Gastroesophageal sphincter (tissue), 3 donors: ENCODE data around the gene FOXN1.

ENCODE experiments used
- CTCF ChIP-seq, 4 experiments: fragments of 200-600 bp in 2 of 4; fragments of 450-650 bp in 2 of 4; sonication (generic) in 1 of 4; IDR thresholded peaks; one replicate each; pipeline ENCODE4 v1.5.1; 2017 to 2019; ENCODE audit warnings: antibody characterized with exemption in 4 of 4, mild to moderate bottlenecking in 2 of 4, moderate library complexity in 2 of 4
- POLR2A ChIP-seq, 2 donors: fragments of 450-650 bp; IDR thresholded peaks; one replicate each; pipeline ENCODE4 v1.6.1; 2017; ENCODE audit warnings: antibody characterized with exemption in 2 of 2, mild to moderate bottlenecking in 2 of 2, moderate library complexity in 1 of 2
- POLR2AphosphoS5 ChIP-seq: sonication (generic); formaldehyde crosslinking; IDR thresholded peaks from one replicate; pipeline ENCODE4 v1.6.1; 2017; ENCODE audit warnings: antibody characterized with exemption

- TF ChIP-seq CTCF (IDR thresholded peaks at IDR 0.05) (no peak), POLR2A (IDR thresholded peaks at IDR 0.05) (no peak), POLR2AphosphoS5 (no peak)
Measured at GRCh38 chr17:28488533-28489276, 17.4 kb upstream of the FOXN1 start.
